Activated CD8-positive, alpha-beta memory T cell treated with anti-CD3 and anti-CD28 coated beads, Interleukin-2, amount 50 U/mL, for 1 hour (primary cell): ENCODE data around the gene METTL8.
"Not testable (repeated sequence)": the region's sequence is repeated elsewhere in the genome, so short reads cannot be mapped to it uniquely, and the experiment has no call there.

Experiments
- DNase-seq: peaks from one replicate; pipeline ENCODE4 v3.0.0-alpha.2; 2020; ENCODE audit errors: extremely low read depth

METTL8 gene

DNA sequence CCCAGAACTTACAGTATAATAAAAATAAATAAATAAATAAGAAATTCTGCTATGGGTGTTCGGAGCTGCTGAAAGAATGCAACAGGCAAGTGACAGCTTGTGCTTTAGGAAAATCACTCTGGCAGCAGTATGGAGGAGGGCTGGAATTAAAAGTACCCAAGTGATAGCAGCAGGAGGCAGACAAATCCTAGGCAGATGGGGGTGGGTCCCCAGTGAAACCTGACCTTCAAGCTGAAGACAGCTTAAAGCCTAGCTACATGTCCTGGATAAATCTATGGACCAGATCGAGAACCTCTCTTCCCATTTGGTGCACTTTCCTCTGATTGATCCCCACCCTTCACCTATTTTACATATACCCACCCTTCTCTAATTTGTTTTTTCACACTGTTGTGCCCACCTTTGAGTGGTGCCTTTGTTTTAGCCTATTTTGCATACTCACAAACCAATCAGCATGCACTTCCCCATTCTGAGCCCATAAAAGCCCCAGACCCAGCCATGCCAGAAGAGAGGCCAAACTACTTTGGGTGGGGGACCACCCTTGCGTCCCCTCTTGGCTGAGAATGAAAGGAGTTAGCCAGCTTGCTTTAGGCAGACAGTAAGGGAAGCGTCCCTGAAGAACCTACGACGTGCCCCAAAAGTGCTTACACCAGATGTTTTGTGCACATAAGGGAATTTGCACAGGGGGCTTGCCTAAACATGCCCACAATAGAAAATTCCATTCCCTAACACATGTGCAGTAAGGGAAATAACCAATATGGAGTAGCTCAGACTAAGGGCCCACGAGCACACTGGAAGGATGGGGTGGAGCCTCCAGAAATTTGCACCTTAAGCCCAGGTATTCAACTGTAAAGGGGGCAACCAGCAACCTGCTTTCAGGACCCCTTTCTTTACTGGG is 3.0 kb downstream of the METTL8 start:
- DNase-seq = no peak

DNA sequence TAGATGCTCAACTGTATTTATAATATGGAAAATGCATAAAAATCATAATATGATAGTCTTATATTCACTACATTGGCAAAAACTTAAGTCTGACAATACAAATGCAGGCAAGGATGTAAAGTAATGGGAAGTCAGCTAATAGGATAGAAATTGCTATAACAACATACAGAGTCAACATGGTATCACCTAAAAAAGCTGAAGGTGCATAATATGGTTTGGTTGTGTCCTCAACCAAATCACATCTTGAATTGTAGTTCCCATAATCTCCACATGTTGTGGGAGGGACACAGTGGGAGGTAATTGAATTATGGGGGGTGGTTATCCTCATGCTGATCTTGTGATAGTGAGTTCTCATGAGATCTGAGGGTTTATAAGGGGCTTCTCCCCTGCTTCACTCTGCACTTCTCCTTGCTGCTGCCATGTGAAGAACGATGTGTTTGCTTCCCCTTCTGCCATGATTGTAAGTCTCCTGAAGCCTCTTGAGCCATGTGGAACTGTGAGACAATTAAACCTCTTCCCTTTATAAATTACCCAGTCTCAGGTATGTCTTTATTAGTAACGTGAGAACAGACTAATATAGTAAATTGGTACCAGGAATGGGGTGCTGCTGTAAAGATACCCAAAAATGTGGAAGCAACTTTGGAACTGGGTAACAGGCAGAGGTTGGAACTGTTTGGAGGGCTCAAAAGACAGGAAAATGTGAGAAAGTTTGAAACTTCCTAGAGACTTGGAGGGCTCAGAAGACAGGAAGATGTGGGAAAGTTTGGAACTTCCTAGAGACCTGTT is 10.9 kb downstream of the METTL8 start:
- not testable (repeated sequence) for DNase-seq

DNA sequence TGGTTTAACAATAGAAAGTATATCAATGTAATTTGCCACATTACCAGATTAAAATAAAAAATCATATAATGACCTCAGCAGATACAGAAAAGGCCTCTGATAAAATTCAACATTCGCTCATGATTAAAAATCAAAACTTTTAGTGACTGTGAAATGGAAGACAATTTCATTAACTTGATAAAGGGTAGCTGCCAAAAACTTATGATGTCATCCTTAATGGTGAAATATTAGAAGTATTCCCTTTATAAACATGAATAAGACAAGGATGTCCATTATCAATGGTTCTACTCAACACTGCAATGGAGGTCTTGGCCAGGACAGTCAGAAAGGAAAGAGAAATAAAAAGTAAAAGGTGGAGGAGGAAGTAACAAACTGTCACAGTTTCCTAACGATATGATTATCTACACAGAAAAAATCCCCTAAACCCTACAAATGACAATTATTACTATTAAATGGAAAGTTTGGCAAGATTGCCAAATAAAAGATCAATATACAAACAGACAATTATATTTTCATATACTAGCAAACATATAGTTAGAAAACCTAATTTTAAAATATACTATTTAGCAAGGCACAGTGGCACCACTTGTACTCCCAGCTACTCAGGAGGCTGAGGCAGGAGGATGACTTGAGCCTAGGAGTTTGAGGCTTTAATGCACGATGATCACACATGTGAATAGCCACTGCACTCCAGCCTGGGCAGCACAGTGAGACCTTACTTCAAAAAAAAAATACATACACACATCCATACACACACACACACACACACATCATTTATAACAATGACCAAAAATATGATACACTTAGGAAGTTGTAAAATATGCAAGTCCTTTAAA is 12.8 kb downstream of the METTL8 start:
- no peak for DNase-seq

DNA sequence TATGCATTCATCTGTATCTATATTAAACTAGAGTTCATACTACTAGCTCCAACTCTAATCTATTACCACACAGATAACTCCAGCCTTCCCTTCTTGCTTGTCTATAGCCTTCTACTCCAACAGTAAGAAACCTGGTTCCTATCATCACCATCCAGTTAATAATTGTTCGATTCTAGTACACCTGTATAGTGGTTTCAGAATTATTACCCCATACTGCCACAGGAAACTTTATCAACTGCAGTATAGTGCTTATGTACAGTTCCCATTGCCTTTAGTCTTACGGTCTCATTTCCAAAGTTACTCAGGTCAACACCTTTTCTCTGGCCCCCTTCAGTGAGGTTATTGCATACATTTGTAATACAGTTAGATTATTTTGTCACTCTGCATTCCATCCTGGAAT is 14.5 kb downstream of the METTL8 start:
- no peak for DNase-seq

DNA sequence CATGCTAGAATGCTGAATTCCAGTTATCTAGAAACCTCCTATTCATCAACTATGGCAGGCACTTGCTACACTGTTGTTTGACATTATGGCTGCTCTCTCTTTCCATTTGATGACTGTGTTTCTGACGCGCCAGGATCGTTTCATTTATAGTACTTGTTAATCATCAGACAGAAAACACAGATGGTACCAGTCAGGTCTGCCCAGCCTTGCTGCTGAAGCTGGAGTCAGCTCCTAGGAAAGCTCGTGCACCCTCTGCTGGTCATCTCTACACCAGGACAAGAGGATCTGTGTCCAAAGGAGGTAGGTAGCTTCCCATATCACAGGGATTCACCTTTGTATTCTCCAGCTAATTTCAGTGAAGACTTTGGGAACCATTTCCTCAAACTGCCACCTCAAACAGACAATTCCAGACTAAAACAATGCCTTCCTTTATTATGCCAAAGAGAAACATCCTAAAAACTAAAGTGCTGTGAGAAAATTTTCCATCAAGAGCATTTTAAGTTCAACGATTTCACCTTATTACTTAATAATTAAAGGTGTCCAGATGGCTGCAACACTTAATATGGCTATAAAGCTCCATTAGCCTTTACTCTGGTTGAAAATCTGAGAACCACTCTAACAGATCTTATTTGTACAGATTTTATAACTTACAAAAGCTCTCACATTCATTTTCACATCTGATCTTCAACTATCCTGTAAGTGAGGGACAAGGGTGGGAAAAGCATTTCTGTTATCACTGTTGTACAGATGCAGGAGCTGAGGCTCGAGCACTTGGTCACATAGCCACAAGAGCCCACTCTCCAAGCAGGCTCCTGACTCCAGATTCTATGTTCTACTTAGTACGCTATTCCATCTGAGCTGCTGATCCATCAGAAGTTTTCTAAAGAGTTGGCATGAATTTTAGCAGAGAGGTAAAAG is 17.5 kb downstream of the METTL8 start:
- peak; percentile 42 for DNase-seq

DNA sequence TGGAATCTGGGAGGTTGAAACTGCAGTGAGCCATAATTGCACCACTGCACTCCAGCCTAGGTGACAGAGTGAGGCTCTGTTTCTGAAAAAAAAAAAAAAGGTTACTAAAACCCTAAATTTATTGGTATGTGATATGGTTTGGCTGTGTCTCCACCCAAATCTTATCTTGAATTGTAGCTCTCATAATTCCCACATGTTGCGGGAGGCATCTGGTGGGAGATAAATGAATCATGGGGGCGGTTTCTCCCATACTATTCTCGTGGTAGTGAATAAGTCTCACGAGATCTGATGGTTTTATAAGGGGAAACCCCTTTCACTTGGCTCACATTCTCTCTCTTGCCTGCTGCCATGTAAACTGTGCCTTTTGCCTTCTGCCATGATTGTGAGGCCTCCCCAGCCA is 19.1 kb downstream of the METTL8 start:
- not testable (repeated sequence) for DNase-seq

DNA sequence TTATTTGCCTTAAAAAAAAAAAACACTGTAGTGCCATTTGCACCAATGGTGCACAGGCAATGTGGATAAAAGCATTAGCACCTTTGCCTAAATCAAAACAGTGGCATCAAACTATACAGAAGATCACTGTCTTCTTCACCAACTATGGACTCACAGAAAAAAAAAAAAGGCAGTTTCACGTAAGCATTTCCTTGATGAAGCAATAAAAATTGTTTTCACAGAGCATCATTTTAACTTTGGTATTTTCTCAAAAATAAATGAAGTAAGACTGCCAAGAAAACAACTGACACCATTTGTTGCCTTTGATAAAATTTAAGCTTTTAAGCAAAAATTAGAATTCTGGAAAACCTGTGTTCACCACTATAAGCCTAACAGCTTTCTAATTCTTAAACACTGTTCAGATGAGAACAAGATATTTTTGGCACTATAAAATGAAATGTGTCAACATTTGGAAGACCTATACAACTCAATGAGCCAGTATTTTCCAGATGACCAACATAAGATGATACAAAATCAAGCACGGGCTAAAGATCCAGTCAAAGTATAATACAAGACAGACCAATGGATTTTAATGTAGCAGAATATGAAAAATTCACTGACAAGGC is 21.1 kb downstream of the METTL8 start:
- DNase-seq = no peak

DNA sequence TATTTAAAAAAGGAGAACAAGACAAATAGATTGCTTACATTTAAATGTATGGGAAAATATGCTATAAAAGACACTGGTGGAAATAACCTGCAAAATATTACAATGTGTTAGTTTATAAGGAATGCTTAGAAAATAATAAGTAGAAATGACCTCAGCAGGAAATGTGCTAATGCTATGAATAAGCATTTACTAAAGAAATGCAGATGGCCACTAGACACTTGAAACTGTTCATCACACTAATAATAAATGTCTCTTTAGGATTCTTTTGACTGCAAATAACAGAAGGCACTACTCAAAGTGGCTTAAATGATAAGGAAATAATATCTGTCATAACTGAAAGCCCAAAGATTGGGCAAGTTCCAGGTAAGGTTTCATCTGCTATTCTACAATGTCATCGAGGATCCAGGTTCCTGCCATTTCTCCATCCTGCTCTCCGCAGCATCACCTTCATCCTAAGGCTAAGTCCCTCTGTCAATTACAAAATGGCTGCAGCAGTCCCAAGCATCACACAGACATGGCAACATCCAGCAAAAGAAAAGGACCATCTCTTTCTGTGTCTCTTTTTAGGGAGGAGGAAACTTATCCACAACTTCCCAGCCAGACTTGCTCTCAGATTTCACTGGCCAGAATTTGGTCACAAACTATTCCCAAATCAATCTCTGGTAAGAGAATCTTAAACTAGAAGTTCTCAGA is 21.9 kb downstream of the METTL8 start:
- DNase-seq = no peak

DNA sequence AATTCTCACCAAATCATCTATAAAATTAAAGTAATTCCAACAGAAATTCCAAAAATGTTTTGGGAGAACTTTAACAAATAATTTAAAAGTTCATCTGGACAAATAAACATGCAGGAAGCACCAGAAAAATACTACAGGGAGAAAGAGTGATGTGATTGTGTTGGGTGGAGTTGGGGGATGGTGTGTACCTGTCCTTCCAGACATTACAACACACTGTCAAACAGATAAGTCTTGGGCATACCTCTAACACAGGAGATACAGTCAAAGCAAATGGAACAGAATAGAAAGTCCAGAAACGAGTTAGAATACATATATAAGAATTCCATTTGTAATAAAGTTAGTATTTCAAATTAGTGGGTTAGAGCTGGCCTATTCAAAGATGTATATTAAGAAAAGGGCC is 22.6 kb downstream of the METTL8 start:
- no peak for DNase-seq

DNA sequence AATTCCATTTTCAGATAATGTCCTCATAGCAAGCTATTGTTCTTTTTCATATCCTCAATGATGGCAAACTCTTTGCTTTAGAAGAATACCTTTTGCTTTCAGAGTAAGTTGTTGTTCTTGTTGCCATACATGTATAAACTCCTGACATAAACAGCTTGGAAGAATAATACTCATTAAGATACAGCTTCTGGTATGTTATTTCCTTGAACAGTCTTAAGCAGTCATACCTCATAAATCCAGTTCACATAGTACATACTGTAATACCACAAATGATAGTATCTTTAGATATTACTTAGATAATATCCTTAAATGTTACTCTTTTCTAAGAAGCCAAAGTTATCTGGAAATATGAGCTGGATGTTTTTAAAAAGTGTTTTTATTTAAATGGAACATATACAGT is 23.2 kb downstream of the METTL8 start:
- no peak for DNase-seq

DNA sequence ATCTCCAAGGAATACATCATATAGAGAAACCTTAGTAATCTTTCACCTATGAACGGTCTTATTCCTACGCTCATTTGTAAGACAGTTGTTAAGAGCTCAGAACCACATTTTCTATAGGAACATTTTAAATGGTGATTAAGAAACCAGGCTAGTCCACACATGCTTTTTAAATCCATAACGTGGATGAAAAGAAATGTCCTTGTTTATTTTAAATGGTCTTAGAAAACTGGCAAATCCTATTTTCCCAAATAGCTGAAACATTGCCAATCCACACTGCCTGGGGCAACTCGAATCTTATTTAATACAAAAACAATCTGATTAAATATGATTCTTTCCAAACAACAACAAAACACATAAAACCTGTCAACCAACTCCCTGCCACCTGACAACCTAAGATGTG is 23.7 kb downstream of the METTL8 start:
- no peak for DNase-seq

DNA sequence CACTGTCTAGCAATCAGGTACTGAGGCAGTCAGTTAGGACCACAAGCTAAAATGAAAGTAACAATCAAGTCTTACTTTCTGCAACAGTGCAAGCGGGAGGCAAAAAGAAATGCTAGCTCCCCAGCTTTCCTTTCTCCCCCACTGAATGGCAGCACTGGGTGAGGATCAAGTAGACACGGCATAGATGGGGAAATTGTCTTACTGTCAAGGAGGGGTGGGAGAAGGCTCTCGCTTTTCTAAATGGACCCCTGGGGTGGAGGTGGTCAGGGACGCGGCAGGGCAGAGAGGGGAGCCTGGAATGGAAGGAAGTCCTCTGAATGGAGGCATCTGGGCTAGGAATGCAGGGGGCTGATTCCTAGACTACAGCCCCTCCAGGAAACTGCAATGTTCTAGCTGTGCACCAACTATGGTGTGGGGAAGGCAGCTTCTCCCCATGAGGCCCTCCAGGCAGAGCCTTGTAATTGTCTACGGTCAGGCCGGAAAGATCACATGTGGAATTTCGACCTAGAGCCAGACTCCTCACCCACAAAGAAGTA is 24.3 kb downstream of the METTL8 start:
- DNase-seq = no peak

DNA sequence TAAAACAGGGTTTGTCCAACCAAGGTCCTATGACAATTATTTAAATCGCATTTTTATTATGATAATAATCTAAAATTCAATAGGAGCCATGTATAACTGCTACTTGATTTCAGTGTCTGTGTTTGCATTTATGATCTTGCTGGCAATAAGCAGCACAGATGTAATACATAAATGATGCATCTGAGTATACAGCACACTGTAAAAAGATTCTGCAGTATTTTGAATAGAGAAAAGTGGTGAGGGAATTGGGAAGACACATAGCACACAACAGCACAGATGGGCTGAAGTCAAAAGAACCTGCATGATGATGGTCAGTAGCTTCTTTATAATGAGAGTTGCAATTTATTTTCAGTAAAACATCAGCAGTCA is 26.1 kb downstream of the METTL8 start:
- no peak for DNase-seq

DNA sequence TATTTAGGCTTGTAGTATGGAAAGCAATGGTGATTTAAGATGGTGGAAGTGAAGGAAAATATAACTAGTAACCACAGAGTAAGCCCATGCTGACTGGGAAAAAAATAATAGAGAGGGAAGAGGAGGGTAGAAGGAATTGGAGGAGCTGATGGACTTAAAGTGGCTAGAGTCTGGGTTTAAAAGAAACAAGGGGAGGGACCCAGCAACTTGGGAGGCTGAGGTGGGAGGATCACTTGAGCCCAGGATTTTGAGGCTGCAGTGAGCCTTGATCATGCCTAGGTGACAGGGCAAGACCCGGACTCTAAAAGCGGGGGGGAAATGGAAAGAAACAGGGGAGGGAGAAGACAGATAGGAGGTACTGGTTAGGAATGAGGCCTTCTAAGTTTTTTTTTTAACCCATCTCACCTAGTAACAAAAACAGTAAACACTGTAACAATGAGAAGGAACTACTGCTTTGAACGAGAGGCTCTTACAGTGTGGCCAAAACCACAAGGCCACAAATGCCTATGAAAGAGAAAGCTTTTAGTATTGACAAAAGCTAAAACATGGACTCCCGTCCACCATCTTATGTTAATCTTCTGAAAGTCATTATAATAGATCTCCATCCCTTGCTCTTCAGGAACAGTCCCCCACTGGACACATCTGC is 26.6 kb downstream of the METTL8 start:
- DNase-seq = no peak

DNA sequence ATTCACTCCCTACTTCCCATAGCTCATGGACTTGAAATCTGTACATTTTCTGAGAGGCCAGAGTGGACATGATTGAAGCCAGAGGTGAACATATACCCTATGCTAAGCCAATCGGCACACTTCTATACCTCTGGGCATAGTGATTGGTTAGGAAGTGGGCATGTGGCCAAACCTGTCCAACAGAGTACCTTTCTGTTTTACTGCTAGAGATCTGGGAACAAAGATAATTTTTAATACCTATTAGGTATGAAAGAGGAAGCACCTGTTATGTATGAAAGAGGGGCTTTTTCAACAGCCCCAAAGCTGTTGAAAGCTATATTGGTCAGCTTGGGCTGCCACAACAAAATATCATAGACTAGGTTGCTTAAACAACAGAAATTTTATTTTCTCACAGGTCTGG is 27.7 kb downstream of the METTL8 start:
- no peak for DNase-seq

DNA sequence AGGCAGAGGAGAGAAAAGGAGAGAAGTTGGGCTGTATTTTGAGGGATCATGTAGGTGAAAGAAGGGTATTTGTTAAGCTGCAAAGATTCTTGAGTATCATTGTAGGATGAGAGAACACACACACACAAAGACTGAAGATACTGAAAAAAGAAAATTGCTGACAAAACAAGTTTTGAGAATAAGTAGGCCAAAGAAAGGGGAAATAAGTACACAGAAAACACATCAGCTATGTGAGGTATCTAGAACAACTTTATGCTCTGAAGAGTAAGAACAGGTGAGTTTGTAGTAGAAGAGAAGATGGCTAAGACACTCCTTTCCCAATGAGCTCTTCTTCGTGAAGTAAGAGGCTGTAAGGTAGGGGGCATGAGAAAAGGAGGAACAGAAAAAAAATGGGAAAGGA is 28.2 kb downstream of the METTL8 start:
- DNase-seq = no peak

DNA sequence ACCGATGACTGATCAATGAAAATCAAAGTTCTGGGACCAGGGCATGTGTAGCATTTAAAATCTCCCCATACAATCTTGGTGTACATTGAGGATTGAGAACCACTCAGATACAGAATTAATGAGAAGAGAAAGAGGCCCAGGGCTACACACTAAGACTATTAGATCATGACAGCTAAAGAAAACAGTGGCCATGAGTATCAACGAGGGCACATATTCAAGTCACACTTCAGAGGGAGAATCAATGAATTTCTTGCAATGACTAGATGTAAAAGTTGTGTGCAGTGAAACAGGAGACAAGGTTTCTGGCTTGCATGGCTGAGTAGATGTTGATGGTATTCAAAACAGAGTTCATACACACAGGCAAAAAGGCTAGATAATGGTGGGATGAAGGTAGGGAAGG is 29.1 kb downstream of the METTL8 start:
- DNase-seq = no peak

DNA sequence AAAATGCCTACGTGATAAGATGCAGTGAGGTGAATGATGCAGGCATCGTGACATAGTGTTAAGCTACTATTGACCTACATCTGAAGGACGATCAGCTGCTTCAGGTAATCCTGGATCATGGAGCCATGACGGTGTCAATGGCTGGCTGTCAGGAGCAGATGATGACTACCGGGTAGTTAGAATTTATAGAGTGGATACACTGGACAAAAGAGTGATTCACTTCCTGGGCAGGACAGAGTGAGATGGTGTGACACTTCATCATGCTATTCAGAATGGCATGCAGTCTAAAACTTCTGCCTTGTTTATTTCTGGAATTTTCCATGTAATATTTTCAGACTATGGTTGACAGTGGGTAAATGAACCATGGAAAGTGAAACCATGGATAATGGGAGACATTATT is 29.5 kb downstream of the METTL8 start:
- no peak for DNase-seq

DNA sequence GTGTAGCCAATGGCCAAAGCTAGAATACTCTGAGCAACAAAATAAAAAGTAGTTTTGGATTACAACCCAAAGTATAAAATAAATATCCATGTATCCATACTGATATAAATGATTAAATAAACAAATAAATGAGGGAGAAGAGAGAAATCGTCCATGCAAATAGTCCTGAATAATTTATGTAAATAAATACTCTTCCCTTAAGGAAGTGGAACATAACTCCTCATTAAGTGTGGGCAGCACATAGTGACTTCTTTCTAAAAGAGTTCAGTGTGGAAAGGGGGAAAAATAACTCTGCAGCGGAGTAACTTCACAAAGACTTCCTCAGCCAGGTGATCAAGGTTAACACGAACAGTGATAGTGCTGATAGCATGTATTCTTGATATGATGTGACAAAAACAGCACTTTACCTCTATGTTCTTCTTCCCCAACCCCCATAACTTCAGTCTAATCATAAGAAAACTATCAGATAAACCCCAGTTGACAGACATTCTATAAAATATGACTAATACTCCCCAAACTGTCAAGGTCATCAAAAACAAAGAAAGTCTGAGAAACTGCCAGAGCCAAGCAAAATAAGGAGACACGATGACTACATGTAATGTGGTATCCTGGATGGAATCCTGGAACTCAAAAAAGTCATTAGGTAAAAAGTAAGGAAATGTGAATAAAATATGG is 30.7 kb downstream of the METTL8 start:
- no peak for DNase-seq
